SIG-M5 treated with dmso at 0.1 percent for 504 hours (cell line): ENCODE data around the gene TAP2.
A peak's percentile ranks its signal among the peaks of the same experiment; 100 is the strongest.
"Not testable (repeated sequence)": the region's sequence is repeated elsewhere in the genome, so short reads cannot be mapped to it uniquely, and the experiment has no call there.

Source experiments
- DNase-seq: peaks from one replicate; lab custom pipeline; 2025; ENCODE audit not compliant: unreplicated experiment; lab: John Stamatoyannopoulos, UW

TAP2 gene

GRCh38 chr6:32836873-32837272 is 1.7 kb downstream of the TAP2 start:
- DNase-seq, result no peak

GRCh38 chr6:32835167-32835893 is 3.2 kb downstream of the TAP2 start:
- no peak for DNase-seq

- DNase-seq, result no peak
These were observed 4.9 kb downstream of the TAP2 start for GRCh38 chr6:32833664-32834063.

DNA sequence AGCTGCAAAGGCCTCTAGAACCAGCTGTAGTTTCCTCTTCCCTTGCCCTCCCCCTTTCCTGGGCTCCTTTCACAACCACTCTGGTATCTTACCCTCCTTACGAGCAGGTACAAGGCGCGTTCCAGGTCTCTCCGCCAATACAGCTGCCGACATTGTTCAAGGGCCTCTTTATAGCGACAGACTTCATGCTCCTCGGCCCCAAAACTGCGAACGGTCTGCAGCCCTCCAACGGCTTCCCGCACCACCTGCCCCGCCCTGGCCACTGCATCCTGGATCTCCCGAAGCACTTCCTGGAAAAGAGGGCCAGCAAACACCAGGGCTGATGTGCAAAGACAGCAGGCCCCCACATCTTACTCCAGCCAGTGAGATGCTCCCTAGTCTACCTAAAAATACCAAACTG is 6.0 kb downstream of the TAP2 start:
- no peak for DNase-seq

DNA sequence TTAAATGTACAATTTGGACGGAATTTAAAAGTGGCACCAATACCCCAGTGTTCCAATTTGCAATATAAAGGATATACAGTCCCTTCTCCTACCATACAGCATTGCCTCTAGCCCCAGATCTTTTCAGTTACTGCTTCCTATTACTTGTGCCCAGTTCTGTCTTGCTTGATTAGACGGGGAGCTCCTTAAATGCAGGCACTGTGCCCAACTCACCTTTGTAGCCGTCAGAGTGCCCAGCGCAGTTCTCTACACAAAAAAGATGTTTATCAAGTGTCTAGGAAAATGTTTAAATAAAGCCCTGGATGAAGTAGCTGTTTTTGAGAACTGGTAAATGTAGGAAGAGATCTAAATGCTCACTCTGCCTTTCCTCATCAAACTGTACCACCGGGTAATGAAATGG is 7.6 kb downstream of the TAP2 start:
- DNase-seq, result no peak

DNA sequence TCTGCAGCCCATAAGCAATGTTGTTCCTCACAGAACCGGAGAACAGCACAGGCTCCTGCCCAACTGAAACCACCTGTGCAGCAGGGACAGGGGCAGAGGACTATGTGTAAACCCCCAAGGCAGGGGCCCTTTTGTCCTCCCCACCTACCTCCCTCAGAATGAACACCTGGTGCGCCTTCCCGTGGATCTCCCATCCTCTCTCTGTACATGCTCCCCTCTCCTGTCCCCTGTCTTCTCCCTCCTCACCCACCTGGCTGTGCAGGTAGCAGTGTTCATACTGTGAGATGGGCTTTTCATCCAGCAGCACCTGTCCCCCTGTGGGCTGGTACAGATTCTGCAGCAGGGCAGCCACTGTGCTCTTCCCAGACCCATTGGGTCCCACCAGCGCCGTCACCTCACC is 8.5 kb downstream of the TAP2 start:
- no peak for DNase-seq

DNA sequence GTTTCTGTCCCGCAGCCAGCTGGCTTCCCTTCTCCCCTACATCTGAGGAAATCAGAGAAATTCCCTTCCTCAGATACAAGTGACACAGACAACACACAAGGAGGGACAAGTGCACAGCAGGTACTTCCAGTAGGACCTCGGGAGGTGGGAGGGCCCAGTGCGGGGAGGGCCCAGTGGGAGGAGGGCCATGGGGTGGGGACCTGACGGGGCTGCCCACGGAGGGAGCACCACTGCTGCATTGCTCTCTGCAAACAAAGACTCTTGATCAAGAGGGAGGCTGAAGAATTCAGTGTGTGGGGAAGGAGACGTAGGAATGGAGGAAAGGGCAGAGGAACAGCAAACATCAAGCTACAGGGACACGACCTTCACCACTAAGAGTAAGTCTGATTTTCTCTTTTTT is 9.0 kb downstream of the TAP2 start:
- DNase-seq, result no peak

GRCh38 chr6:32827025-32827424 is 11.5 kb downstream of the TAP2 start:
- no peak for DNase-seq

DNA sequence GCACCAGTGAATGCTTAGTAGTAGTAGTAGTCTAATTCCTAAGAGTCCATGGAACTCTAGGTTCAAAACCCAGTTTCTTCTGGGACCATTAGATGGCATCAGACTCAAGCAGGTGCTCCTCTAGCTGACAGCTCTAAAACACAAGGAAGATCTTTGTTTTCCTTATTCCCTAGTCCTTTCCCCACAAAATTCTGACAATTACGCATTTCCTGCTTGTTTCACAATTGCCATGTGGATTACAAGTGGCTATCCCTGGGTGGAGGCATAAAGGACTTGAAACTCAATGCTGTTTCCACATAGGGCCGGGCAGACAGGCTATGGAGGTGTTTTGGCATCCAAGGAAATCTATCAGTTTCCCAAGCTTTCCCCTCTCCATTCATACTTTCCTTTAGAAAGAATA is 12.6 kb downstream of the TAP2 start:
- no peak for DNase-seq

GRCh38 chr6:32819729-32820128 is 18.8 kb downstream of the TAP2 start:
- DNase-seq, result no peak

- no peak for DNase-seq
These were observed 19.7 kb downstream of the TAP2 start for GRCh38 chr6:32818867-32819266.

GRCh38 chr6:32816746-32817204 is 21.8 kb downstream of the TAP2 start, which contains the start of gene HLA-DOB:
HLA-DOB (minus strand) TSS chr6:32817002; CDS start chr6:32816951, 51 bp downstream.
- DNase-seq, result peak; percentile 32

GRCh38 chr6:32815996-32816395 is 22.5 kb downstream of the TAP2 start:
- no peak for DNase-seq

- DNase-seq, result no peak
These were observed 23.4 kb downstream of the TAP2 start for GRCh38 chr6:32815115-32815514.

DNA sequence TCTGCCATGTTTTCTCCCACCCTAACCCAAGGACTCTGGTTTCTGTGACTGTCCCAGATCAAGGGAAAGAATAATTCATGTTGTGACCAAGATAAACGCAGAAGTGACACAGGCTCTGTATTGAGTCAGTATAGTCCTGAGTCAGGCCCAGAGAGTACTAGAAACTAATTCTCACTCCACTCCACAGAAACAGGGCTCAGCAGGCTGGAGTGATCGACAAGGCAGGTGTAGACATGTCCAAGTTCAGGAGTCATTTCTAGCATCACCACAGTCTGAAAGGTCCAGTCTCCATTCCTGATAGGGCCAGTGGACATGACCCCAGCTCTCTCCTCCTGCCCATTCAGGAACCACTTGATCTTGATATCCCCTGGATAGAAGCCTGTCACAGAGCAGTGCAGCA is 24.4 kb downstream of the TAP2 start:
- no peak for DNase-seq

DNA sequence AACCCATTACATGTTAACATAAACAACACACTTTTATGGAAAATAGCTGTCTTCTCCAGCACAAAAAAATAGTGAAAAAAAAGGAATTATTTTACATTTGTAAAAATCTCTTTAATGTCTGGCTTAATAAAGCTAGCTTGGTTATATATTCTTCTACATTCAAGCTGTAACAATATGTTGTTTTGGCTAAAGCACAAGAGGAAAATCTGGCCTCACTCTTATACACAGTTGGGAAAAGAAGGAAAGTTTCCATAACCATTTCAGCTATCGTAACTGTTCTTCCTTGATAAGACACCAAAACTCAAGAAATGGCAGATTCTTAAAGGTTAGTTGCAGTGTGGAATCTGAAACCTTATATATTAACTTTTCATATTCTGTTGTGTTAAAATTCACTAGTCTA is 29.4 kb downstream of the TAP2 start:
- DNase-seq, result no peak

GRCh38 chr6:32807020-32807580 is 31.4 kb downstream of the TAP2 start:
- no peak for DNase-seq

DNA sequence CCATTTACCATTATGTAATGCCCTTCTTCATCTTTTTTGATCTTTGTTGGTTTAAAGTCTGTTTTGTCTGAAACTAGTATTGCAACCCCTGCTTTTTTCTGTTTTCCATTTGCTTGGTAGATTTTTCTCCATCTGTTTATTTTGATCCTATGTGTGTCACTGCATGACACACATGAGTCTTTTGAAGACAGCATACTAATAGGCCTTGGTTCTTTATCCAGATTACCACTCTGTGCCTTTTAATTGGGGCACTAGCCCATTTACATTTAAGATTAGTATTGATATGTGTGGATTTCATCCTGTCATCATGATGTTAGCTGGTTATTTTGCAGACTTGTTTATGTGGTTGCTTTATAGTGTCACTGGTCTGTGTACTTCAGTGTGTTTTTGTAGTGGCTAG is 33.1 kb downstream of the TAP2 start:
- not testable (repeated sequence) for DNase-seq

GRCh38 chr6:32803416-32803815 is 35.1 kb downstream of the TAP2 start:
- no peak for DNase-seq

DNA sequence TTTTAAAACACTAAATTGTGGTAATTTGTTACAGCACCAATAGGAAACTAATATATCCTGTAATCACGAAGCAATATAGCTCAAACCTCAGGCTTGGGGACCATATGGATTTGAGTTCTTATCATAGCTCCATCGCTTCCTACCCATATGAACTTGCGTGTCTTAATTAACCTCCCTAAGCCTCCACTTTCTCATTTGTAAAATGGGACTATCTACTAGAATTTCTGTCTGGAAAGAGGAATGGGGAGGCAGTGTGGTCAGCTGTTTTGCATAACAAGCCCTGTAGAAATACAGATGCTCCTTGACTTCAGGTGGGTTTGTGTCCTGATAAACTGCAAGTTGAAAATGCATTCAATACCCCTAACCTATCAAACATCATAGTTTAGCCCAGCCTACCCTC is 38.8 kb downstream of the TAP2 start:
- no peak for DNase-seq

DNA sequence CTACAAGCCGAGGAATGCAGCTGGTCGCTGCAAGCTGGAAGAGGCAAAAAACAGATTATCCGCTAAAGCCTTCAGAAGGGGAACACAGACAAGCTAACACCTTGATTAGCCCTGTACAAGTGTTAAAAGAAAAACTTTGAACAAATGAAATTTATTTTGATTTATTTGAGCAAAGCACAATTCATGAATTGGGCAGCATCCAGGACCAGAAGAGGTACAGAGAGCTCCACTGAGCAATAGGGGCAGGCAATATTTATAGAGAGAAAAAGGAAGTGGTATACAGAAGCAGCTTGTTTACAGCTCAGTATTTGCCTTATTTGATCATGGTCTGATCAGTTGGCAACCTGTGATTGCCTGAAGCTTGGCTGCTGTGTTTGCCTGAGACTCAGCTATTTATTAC is 39.4 kb downstream of the TAP2 start:
- peak; percentile 14 for DNase-seq

GRCh38 chr6:32796848-32797776 is 41.4 kb downstream of the TAP2 start:
- peak; percentile 65 for DNase-seq
